SK-N-MC (cell line): ENCODE results near the gene OR13C5.
"Not testable (repeated sequence)": the region's sequence is repeated elsewhere in the genome, so short reads cannot be mapped to it uniquely, and the experiment has no call there.

Source experiments
- EZH2 ChIP-seq: fragments of 200-600 bp; sonication (generic); IDR thresholded peaks from one replicate; pipeline ENCODE4 v1.6.1; 2017; ENCODE audit warnings: antibody characterized with exemption
- FOXP2 ChIP-seq: optimal IDR thresholded peaks from 2 replicates; pipeline ENCODE3; 2011; ENCODE audit warnings: mild to moderate bottlenecking, moderate library complexity; ENCODE audit not compliant: insufficient read depth; ENCODE audit errors: extremely low read length, control extremely low read depth
- POLR2AphosphoS5 ChIP-seq: IDR thresholded peaks from 2 replicates; pipeline ENCODE4 v1.6.1; 2012; ENCODE audit warnings: mild to moderate bottlenecking, low read depth, low read length, borderline replicate concordance

DNA sequence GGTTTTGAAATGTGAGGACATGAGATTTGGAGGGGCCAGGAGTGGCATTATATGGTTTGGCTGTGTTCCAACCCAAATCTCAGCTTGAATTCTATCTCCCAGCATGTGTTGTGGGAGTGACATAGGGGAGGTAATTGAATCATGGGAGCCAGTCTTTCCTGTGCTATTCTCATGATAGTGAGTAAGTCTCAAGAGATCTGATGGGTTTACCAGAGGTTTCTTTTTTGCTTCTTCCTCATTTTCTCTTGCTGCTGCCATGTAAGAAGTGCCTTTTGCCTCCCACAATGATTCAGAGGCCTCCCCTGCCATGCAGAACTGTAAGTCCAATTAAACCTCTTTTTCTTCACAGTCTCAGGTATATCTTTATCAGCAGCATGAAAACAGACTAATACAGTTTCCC is 26.8 kb upstream of the OR13C5 start:
- not testable (repeated sequence) for TF ChIP-seq POLR2AphosphoS5, EZH2, FOXP2
